Measurements from ENCODE around the gene PARD6A.
"Not testable (repeated sequence)": the region's sequence is repeated elsewhere in the genome, so short reads cannot be mapped to it uniquely, and the experiment has no call there.

The PARD6A gene

GRCh38 chr16:67667817-67668494, 7.2 kb downstream of the PARD6A start:
- peak; percentile 93 for DNase-seq

GRCh38 chr16:67668495-67669157, 7.9 kb downstream of the PARD6A start:
- DNase-seq: no peak

DNA sequence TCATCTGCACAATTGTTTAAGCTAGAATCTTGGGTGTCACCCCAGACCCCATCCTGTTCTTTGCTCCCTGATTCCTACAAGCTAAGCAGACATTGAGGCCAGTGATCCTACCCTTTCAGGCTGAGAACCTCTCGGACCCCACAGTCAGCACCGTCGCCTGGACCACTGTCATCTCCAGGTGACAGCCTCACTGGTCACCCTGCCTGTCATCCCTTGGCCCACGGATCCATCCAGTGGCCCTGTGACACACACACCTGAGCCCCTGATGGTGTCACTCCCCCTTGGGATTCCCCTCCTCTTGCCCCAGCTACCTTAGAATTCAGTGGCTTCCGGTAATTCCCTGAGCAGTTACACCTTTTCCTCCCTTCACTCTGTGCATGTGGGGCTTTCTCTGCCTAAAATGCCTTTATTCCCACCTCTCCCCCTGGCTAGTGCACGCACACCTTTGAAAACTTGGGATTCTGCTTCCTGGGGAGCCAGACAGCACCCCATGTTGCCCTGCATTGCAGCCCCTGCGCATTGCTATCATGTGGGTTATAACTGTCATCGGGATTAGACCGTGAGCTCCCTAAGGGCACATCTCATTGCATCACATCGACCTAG, 8.8 kb downstream of the PARD6A start:
- DNase-seq: no peak

- no peak for DNase-seq
These were observed 11.5 kb downstream of the PARD6A start for GRCh38 chr16:67672306-67672705.

DNA sequence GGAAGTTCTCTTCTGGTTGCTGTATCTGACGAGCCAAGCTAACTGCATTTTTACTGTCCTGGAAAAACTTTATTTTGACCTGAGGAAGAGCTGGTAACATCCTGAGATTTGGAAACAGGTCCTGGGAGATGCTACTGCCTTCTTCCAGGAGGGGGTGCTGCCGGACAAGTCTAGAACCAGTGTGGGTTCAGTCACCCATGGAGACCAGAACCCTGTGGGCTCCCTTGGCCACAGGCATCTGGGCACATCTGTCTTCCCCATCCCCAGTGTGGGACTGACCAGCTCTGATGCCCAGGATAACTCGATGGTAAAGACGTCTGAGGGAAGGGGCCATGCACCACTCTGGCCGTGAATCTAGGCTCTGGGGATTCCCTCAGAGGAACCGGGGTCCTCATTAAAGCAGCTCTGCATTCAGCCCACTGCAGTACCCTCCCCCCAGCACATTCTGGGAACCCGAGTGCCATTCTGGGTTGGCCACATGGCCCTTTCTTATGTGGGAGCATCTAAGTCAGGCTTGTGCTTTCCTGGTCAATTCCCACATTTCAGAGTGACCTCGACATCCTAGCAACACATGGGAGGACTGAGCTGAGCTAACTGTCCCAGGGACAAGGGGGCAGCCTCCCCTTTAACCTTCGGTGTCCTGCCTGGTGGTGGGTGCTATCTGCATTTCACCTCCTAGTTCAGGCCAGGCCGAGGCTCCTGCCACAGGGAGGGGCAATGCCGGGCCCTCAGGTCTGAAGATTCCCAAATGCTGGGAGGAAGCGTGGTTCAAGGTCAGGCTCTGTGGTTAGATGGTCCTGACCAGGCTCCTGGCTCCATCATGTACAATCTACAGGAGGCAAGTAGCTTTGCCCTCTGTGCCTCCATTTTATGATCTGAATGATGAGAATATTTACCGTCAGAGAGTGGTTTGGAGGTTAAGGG, 12.2 kb downstream of the PARD6A start:
- DNase-seq: peak; percentile 52

DNA sequence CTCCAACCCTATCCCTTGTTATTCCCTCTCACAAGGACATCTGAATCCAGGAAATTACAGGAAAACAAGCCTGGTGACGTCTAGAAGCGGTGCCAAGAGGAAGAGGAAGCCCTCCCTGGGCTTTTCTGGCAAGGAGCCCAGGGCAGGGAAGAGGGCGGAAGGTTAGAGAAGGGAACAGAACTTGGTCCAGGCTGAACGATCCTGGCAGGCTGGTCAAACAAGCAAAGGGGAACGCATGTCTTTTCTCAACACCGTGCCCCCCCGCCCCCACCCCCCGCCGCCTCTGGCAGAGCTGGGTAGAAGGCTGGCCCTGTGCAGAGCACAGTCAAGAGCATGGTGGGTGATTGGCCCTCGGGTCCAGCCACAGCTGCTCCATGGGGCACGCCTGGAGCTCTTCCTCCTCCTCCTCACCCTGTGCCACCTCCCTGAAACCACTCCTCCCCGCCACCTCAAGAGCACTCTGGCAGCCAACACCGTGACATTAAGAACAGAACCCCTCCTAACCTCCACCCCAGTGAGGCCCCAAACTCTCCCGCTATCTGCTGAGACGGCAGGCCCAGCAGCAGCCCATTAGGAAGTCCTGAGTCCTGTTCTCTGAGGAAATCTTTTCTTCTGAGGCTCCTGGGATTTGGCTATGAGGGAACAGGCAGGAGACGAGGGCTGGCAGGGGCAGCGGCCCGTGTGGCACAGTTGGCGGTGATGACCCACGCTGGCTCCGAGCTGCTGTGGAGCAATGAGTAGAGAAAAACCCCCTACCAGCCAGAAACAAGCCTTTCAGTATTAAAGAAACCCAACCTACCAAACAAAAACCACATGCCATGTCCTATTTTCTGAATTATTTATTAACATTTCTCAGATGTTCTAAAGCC, 13.2 kb downstream of the PARD6A start:
- no peak for DNase-seq

DNA sequence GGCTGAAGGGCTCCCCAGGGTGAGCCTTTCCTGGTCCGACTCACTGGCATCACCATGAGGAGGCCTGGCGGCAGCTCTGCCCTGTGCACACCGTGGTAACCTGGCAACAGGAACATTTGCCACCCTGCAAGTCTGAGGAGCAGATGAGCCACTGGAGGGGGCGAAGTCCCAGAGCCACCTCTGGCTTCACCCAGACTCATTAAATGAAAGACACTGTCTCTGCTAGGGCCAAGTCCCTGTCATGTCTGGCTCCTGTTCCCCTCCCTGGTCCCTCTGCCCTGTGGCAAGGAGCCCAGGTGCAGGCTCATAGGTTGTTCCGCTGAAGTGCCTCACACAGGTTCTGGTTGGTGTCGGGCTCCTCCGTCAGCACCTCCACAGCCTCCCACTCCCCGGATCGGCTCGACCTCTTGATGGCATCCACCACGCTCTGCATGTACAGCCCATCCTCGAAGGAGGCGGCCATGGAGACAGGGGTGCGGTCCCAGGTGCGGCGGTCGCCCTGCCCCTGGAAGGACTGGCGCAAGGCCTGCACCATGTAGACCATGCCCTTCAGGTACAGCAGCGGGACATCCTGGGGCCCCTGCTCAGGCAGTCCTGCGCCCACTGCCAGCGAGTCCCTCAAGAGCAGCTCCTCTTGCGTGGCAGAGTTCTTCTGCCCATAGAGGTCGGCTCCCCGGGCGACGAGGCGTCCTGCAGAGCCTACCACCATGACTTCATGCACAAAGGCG, 14.3 kb downstream of the PARD6A start:
- DNase-seq: no peak

- DNase-seq: no peak
These were observed 14.8 kb downstream of the PARD6A start for GRCh38 chr16:67675579-67675935.

DNA sequence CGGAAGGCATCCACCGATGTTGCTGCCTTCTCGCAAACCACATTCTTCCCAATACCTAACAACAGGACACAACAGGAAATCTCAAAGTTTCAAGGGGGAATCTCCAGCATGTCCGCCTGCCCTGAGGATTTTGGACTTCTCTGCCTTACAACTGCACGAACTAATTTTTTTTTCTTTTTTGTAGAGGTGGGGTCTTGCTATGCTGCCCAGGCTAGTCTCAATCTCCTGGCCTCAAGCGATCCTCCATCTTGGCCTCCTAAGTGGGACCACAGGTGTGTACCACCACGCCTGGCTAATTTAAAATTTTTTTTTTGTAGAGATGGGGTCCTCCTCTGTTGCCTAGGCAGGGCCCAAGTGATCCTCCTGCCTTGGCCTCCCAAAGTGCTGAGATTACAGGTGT, 15.2 kb downstream of the PARD6A start:
- DNase-seq: no peak

DNA sequence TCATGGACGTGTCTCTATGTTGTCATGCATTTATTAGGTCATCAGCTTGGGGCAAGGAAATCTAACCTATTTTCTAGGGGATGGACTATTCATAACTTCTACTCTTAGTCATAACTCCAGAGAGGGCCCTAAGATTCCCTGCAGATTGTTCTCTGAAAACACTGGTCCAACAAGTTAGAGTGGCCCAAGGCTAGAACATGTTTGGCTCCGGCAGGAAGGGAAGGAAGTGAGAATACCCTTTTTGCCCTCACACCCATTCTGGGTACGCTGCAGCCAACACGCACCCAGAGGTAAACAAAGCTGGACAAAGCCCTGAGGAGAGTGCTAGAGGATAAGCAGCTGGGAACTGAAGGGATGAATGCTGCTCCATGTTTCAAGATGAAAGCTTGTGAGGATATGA, 15.8 kb downstream of the PARD6A start:
- no peak for DNase-seq

- no peak for DNase-seq
These were observed 16.2 kb downstream of the PARD6A start for GRCh38 chr16:67676939-67677338.

GRCh38 chr16:67677712-67678111, 17.0 kb downstream of the PARD6A start:
- no peak for DNase-seq

DNA sequence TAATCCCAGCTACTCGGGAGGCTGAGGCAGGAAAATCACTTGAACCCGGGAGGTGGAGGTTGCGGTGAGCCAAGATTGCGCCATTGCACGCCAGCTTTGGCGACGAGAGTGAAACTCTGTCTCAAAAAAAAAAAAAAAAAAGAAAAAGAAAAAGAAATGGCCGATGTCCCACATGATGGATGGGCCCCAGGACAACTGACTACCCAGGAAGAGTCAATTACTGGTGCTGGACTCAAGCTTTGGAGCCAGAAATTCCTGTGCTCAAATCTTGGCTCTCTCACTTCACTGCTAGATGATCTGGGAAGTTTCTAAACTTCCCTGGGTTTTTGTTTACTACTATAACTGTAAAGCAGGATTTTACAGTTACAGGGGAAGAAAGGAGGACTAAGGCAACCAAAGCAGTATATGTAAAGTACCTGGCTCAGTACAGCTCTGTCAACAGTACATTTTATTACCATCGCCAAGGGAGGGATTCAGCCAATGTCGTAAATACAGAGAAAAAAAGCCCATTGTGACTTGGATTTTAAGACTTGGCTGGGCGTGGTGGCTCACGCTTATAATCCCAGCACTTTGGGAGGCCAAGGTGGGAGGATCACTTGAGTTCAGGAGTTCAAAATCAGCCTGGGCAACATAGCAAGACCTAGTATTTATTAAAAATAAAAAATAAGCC, 17.7 kb downstream of the PARD6A start:
- no peak for DNase-seq

DNA sequence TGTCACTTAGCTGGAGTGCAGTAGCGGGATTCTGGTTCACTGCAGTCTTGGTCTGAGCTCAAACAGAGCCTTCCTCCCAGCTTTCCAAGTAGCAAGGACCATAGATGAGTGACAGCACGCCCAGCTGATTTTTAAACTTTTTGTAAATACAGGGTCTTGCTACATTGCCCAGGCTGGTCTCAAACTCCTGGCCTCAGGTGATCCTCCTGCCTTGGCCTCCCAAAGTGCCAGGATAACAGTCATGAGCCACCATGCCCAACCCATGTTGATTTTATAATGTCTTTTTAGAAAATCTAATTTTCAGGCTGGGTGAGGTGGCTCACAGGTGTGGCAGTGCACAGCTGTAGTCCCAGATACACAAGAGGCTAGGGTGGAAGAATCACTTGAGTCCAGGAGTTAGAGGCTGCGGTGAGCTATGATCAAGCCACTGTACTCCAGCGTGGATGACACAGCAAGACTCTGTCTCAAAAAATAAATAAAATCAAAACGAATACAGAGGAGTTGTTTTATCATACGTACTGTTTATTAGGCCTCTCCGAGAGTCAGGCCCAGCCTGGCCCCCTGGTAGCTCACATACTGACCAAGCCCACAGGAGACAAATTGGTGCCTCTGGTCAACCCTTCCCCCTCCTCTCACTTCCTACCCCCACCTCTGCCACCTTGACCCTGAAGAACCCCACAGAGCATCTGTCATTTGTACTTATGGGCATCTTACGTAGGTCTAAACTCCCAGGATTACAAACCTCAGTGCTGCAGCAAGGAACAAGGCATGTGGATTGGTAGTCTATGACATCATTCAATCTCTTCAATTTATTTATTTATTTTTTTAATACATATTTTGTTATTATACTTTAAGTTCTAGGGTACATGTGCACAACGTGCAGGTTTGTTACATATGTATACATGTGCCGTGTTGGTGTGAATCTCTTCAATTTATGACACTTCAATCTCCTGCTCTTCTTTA, 19.5 kb downstream of the PARD6A start:
- no peak for DNase-seq

DNA sequence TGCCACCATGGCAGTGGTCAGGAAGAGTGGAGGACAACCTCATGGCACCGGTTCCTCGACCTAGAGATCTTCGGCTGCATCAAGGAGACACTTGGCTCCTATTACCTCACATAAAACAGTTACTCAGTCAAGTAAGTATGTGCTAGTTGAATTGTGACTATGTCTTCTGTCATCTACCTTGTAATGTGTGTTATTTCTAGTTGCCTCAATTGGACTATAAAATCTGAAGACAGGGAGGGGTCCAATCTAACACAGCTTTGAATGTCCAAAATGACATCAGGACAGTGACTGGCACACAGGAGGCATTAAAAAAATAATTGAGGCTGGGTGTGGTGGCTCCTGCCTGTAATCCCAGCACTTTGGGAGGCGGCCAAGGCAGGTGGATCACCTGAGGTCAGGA, 23.0 kb downstream of the PARD6A start:
- no peak for DNase-seq

- DNase-seq: no peak
These were observed 24.8 kb downstream of the PARD6A start for GRCh38 chr16:67685388-67686112.

- DNase-seq: not testable (repeated sequence)
These were observed 32.9 kb downstream of the PARD6A start for GRCh38 chr16:67693517-67694285.

DNA sequence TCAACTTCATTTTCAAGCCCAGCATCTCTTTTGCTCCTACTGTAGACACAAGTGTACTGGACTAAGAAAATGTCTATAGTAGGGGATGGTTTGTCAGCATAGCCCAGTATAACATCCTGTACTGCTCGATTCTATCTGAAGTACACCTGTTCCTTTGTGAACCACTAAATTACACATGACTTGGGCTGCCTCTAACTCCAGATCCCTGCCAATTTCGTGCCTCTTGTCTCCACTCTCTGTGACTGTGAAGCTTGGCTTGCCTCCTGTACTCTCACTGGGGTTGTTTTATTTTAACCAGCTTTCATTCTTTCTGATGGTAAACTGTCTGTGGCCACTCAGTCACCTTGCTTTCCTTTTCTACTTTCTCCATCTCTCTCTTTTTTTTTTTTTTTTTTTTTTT, 33.9 kb downstream of the PARD6A start:
- DNase-seq: no peak
